ENCODE results near the gene MLN.

GRCh38 chr6:33761581-33761921, 42.3 kb downstream of the MLN start:
- no peak for TF ChIP-seq POLR2A (IDR thresholded peaks at IDR 0.05)
- no peak for TF ChIP-seq CTCF (IDR thresholded peaks at IDR 0.05)

All from thyroid gland (tissue), 4 donors.